GM18505 (cell line): ENCODE data around the gene MFSD12.
"Not testable (repeated sequence)": the region's sequence is repeated elsewhere in the genome, so short reads cannot be mapped to it uniquely, and the experiment has no call there.

Source experiments
- ATAC-seq: cut with Tn5 transposase; IDR thresholded peaks from one replicate; pipeline ENCODE4 v1.9.1; 2021; ENCODE audit not compliant: unreplicated experiment
- POLR2A ChIP-seq: IDR thresholded peaks from 4 replicates; pipeline ENCODE4 v1.6.1; 2011; ENCODE audit warnings: borderline replicate concordance; ENCODE audit not compliant: insufficient read depth, insufficient read length; ENCODE audit errors: extremely low read depth

The MFSD12 gene

DNA sequence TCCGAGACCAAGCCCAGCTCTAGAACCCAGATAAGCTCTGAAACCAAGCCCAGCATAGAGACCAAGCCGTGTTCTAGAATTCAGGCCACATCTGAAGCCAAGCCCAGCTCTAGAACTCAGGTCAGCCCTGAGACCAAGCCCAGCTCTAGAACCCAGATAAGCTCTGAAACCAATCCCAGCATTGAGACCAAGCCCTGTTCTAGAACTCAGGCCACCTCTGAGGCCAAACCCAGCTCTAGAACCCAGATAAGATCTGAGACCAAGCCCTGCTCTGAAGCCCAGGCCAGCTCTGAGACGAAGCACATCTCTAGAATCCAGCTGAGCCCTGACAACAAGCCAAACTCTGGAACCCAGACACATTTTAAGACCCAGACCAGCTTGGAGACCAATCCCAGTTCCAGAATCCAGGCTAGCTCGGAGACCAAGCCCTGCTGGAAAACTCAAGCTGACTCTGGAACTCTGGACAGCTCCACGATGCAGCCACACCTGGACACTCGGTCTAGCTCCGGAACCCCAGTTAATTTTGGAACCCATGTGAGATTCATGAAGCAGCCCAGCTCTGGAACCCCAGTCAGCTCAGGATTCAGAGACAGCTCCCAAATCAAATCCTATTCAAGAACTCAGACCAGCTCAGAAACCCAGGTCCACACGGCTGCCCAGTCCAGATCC, 33.7 kb upstream of the MFSD12 start:
- TF ChIP-seq POLR2A: no peak
- no peak for ATAC-seq

DNA sequence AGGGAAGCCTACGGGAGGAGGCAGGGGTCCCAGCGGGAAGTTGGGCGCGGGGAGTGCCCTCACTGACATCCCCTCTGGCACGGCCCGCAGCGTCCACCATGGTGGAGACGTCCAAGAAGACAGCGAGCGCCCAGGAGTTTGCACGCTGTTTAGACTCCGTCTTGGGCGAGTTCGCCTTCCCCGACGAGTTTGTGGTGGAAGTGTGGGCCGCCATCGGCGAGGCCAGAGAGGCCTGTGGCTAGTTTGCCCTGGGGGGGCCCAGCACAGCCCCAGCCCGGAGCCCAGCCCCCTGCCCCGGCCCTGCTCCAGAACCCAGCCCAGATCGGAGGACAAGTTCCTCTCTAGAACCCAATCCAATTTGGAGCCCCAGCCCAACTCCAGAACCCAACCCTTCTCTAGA, 32.6 kb upstream of the MFSD12 start:
- no peak for ATAC-seq
- no peak for TF ChIP-seq POLR2A

DNA sequence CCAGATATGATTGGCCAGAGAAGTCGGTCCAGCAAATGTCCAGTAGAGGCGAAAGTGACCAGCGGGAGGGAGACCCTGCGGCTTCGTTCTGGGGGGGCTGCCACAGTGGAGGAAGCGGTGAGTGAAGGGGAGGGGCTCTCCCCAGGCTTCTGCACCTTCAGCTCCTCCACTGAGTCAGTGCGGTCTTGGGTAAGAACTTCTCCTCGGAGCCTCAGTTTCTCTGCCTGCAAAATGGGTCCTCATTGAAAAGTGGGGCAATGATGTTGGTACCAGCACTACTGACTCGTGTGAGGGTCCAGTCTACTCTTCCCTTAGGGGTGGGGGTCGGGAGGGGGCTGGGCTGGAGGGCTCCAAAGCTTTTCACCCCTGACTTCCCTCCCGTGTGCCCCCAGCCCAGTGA, 32.1 kb upstream of the MFSD12 start:
- ATAC-seq: no peak
- no peak for TF ChIP-seq POLR2A

DNA sequence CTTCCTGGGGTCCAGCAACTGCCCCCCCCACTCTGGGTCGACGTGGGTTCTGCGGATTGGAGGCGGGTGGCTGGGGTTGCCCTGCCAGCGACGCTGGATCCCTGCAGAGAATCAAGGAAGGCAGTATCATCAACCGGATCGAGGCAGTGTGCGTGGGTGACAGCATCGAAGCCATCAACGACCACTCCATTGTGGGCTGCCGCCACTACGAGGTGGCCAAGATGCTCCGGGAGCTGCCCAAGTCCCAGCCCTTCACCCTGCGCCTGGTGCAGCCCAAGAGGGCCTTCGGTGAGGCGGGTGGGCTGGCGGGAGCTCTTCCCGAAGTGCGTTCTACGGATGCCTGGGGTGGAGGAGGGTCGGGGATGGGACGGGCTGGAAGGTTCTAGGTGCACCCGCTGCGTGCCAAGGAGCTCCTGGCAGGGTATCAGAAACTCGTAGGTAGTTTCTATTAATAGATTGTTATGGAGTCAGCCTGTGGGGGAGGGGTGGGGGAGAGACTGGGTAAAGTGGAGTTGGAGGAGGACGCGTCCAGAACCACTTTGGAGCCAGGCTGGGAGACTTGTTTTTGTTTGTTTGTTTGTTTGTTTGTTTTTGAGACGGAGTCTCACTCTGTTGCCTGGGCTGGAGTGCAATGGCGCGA, 29.4 kb upstream of the MFSD12 start:
- no peak for TF ChIP-seq POLR2A
- ATAC-seq: no peak

DNA sequence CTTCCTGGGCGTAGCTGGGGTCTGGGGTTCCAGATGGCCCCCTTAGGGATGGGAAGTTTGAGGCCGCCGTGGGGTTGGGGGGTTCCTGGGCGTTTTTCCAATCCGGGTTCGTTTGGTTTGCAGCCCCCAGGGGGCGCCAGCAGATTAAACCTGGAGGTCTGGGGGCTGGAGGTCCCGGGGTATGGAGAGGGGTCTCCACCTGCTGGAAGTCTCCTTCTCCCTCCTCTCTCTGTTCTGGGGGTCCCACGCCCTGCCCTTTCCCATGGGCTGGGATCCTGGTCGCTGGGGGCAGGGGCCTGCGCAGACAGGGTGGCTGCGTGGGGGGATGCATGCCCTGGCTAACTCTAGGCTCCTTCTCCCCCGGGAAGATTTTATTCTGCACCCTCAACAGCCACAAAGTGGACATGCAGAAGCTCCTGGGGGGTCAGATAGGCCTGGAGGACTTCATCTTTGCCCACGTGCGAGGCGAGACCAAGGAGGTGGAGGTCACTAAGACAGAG, 28.8 kb upstream of the MFSD12 start:
- no peak for ATAC-seq
- TF ChIP-seq POLR2A: no peak

DNA sequence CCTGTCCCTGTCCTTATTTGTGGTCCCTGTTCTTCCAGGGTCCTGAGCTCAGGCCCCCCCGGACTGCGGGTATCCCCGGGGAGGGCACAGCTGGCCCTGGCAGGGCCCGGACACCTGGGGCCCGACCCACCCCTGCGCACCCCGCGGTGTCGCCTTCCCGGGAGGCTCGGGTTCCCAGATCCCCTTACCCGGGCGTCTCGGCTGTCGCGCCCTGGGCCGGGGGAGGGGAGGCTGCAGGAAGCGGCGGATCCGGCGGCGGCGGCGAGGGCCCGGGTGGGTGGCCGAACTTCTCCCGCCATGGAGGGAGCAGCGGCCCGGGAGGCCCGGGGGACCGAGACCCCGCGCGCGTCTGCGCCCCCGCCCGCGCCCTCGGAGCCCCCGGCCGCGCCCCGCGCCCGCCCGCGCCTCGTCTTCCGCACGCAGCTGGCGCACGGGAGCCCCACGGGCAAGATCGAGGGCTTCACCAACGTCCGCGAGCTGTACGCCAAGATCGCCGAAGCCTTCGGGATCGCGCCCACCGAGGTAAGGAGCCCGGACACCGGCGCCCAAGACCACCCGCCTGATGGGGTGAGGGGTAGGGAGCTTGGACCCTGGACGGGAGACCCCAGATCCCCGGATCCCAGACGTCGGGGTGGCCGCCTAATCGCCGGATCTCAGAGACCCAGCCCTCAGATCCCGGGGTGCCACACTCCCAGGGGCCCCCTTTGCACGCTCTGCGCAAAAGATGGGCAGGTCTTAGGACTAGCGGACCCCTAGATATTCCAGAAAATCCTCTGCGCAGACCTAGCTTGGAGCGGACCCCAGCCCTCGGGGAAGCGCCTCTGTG, 28.1 kb upstream of the MFSD12 start, which contains the start of gene GIPC3:
GIPC3 (plus strand) TSS at position 178 of the 826 bp plus-strand sequence; CDS start at position 298, 120 bp downstream.
- no peak for ATAC-seq
- TF ChIP-seq POLR2A: no peak

DNA sequence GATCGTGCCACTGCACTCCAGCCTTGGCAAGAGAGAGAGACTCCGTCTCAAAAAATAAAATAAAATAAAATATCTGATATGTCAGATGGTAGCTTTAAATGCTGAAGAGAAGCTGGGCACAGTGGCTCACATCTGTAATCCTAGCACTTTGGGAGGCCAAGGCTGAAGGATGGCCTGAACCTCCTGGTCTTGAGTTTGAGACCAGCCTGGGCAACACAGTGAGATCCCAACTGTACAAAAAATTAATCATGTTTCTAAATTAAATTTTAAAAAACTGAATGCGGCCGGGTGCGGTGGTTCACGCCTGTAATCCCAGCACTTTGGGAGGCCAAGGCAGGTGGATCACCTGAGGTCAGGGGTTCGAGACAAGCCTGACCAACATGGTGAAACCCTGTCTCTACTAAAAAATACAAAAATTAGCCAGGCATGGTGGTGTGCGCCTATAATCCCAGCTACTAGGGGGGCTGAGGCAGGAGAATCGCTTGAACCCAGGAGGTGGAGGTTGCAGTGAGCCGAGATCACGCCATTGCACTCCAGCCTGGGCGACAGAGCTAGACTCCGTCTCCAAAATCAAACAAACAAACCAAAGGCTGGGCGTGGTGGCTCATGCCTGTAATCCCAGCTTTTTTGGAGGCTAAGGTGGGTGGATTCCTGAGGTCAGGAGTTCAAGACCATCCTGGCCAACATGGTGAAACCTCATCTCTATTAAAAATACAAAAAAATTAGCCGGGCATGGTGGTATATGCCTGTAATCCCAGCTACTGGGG, 26.8 kb upstream of the MFSD12 start:
- not testable (repeated sequence) for ATAC-seq

DNA sequence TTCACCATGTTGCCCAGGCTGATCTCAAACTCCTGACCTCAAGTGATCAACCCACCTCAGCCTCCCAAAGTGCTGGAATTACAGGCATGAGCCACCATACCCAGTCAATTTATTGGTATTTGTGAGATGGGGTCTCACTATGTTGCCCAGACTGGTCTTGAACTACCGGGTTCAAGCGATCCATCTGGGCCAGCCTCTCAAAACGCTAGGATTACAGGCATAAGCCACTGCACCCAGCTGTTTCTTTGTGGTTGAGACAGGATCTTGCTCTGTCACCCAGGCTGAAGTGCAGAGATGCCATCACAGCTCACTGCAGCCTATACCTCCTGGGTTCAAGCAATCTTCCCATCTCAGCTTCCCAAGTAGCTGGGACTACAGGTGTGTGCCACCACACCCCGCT, 24.4 kb upstream of the MFSD12 start:
- not testable (repeated sequence) for ATAC-seq

DNA sequence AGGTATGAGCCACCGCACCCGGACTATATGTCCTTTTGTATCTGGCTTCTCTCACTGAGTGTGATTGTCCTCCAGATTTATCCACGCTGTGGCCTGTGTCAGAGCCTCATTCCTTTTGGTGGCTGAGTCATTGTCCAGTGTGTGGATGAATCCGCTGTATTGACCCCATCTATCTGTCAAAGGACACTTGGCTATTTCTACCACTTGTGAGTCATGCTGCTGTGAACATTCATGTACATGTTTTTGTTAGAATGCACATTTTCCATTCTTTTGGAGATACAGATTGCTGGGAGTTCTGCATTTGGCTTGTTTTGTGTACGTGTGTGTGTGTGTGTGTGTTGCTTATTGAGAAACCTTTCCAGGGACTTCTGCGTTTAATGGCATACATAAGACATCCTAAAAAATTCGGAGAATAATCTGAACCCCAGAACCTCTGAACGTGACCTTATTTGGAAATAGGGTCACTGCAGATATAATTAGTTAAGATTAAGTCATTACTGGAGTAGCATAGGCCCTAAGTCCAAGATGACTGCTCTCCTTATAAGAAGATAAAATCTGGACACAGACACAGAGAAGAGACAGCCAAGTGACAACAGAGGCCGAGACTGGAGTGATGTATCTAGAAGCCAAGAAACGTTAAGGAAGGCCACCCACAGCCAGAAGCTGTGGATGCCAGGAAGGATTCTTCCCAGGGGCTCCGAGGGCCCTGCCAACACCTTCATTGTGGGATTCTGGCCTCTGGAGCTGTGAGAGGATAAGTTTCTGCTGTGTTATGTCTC, 23.0 kb upstream of the MFSD12 start:
- ATAC-seq: no peak
- TF ChIP-seq POLR2A: no peak

DNA sequence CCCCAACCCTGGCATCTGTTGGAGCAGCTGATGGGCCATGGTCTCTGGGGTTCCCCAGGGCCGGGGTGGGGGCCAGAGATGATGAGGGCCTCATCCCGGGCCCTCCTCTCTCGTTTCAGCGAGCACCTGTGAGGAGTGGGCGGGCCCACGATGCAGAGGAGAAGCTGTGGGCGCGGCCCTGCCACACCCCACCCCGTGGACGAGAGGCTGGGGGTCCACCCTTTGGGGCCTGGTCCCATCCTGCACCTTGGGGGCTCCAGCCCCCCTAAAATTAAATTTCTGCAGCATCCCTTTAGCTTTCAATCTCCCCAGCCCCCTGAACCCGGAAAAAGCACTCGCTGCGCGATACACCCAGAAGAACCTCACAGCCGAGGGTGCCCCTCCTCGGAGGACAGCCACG, 21.0 kb upstream of the MFSD12 start:
- TF ChIP-seq POLR2A: no peak

DNA sequence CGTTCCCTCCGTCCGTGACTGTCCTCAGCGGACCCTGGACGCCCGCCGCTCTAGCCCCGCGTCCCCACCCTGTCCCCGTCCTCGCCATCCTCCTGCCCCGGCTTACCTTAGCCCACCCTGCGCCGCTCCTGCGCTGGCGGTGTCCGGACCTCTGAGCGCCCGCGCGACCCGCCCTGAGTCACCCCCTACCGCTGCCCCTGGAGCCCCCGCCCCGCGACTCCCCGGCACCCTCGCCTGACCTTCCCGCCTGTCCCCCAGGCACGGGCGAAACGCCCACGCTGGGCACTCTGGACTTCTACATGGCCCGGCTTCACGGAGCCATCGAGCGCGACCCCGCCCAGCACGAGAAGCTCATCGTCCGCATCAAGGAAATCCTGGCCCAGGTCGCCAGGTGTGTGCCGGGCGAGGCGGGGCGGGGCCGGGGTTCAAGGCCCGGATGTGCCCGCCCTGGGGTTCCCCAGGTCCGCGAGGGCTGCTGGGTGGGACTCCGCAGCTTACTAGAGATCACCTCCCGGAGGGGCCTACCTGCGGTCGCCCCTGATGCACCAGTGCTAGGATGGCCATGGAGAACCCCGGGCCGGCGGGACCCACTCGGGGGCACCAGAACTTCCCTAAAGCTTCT, 20.4 kb upstream of the MFSD12 start:
- no peak for TF ChIP-seq POLR2A
- ATAC-seq: no peak

More for the DNA sequence above, 21.0 kb upstream of the MFSD12 start:
- ATAC-seq: no peak
